H1 (cell line): Measurements from ENCODE around the gene CCDC183. TPM values are rescaled to one million over a fixed set of nuclear protein-coding genes. Genes with fewer than 3 reads are reported as not detected.

Source experiments
- HDAC6 ChIP-seq: IDR thresholded peaks from one replicate; pipeline ENCODE4 v1.7.1; 2012; ENCODE audit warnings: low read depth, mild to moderate bottlenecking, inconsistent platforms, low read length, moderate library complexity
- SIN3A ChIP-seq, 2 experiments: IDR thresholded peaks in 1 of 2; conservative IDR thresholded peaks in 1 of 2; 2 replicates each; pipeline ENCODE4 v1.6.1; 2011 to 2012; ENCODE audit warnings: low read length in 2 of 2, improper control_type of control experiment in 1 of 2, low read depth in 1 of 2, mild to moderate bottlenecking in 1 of 2
- TCF12 ChIP-seq: IDR thresholded peaks from 2 replicates; pipeline ENCODE4 v1.6.1; 2011; ENCODE audit warnings: low read depth, mild to moderate bottlenecking, low read length
- polyA plus RNA-seq, 7 experiments: library from polyadenylated mRNA; depleted of rRNA in 3 of 7; stranded (reverse) in 5 of 7; unstranded in 2 of 7; fragments of >200 nt in 5 of 7; fragments of 200-250 nt in 2 of 7; gene quantifications; 1 replicate in 5 of 7; 2 replicates in 1 of 7; 4 replicates in 1 of 7; pipeline versions ENCODE4 v1.2.1 to v1.2.3, GENCODE V29; 2011 to 2013; ENCODE audit warnings: missing spikeins in 2 of 7, mixed read lengths in 2 of 7
- total RNA-seq: library from RNA; stranded (reverse); fragmentation: NEBNext Ultra II Directional; extraction: Animal tissue kit (Norgen Biotek cat#: 25700); gene quantifications from 2 replicates; pipeline ENCODE4 v1.2.1, GENCODE V29; 2021

The CCDC183 gene
- total and polyA plus RNA-seq, 2 of the 8 experiments (the other 6 are each of a cell fraction or from before 2014, with no cell fraction given): 0.51 to 1.6 TPM

GRCh38 chr9:136806067-136806466 is 9.9 kb downstream of the CCDC183 start (continued):
- no peak for TF ChIP-seq HDAC6
- TF ChIP-seq SIN3A (conservative IDR thresholded peaks at IDR 0.05 in 1 of 2, IDR thresholded peaks at IDR 0.05 in 1 of 2; ENCODE audit: low read depth in 1 of 2, low read length in 2 of 2): no peak
- TF ChIP-seq TCF12: no peak
- TF ChIP-seq, all 59 proteins: peak for 0
